SK-N-SH (cell line): ENCODE measurements around the gene GALNT1. TPM values are rescaled to one million over a fixed set of nuclear protein-coding genes. Genes with fewer than 3 reads are reported as not detected.

ENCODE experiments used
- CTCF ChIA-PET: fragments of 300-600, 350-600 bp; formaldehyde crosslinking; extraction: SDS; loops from one replicate; lab custom pipeline; 2021; lab: Yijun Ruan, JAX
- POLR2A ChIA-PET: fragments of 350-600 bp; sonication (Branson Sonifier 250); formaldehyde crosslinking; extraction: SDS; loops from one replicate; lab custom pipeline; 2020; ENCODE audit warnings: antibody characterized with exemption, inconsistent platforms; lab: Yijun Ruan, JAX
- DNase-seq: peaks from one replicate; pipeline ENCODE4 v3.0.0; 2012
- H2AFZ ChIP-seq: fragments of 200-600 bp; sonication (generic); 2 replicates; pipeline ENCODE4 v1.8.1; 2016; ENCODE audit warnings: antibody characterized with exemption, mild to moderate bottlenecking, low read depth
- H3F3A ChIP-seq: fragments of 200-600 bp; sonication (generic); replicated peaks from 2 replicates; pipeline ENCODE3; 2016; ENCODE audit warnings: antibody characterized with exemption, mild to moderate bottlenecking; ENCODE audit not compliant: insufficient read depth
- H3K27ac ChIP-seq, 2 experiments: fragments of 200-500 bp in 1 of 2; fragments of 200-600 bp in 1 of 2; sonication (Bioruptor generic) in 1 of 2; sonication (generic), shearing (Covaris generic) in 1 of 2; 2 replicates each; pipeline versions ENCODE4 v1.5.1 to v1.6.1; 2014 to 2016; ENCODE audit warnings: low read depth in 2 of 2, inconsistent platforms in 1 of 2, low read length in 1 of 2, mild to moderate bottlenecking in 1 of 2, mixed read lengths in 1 of 2
- H3K27me3 ChIP-seq: fragments of 200-600 bp; sonication (generic), shearing (Covaris generic); 2 replicates; pipeline ENCODE4 v1.6.1; 2016; ENCODE audit warnings: mixed run types; ENCODE audit not compliant: insufficient read depth
- H3K36me3 ChIP-seq, 2 experiments: fragments of 200-500 bp in 1 of 2; fragments of 200-600 bp in 1 of 2; sonication (Bioruptor generic) in 1 of 2; sonication (generic) in 1 of 2; replicated peaks in 1 of 2; 2 replicates each; pipeline versions ENCODE3 to v1.5.1; 2014 to 2016; ENCODE audit warnings: low read length in 1 of 2, mild to moderate bottlenecking in 1 of 2; ENCODE audit not compliant: insufficient read depth in 2 of 2, control insufficient read depth in 1 of 2
- H3K4me1 ChIP-seq, 2 experiments: fragments of 200-500 bp in 1 of 2; fragments of 200-600 bp in 1 of 2; sonication (Bioruptor generic) in 1 of 2; sonication (generic), shearing (Covaris generic) in 1 of 2; 2 replicates each; pipeline versions ENCODE4 v1.5.1 to v1.6.1; 2014 to 2016; ENCODE audit warnings: low read depth in 1 of 2, low read length in 1 of 2, mixed run types in 1 of 2; ENCODE audit not compliant: insufficient read depth in 2 of 2, control insufficient read depth in 1 of 2
- H3K4me2 ChIP-seq: fragments of 200-600 bp; sonication (generic), shearing (Covaris generic); 2 replicates; pipeline ENCODE4 v1.6.1; 2017; ENCODE audit warnings: mixed run types
- H3K4me3 ChIP-seq, 2 experiments: fragments of 200-500 bp in 1 of 2; fragments of 200-600 bp in 1 of 2; sonication (Bioruptor generic) in 1 of 2; sonication (generic), shearing (Covaris generic) in 1 of 2; 2 replicates each; pipeline versions ENCODE4 v1.5.1 to v1.8.1; 2014 to 2016; ENCODE audit warnings: low read depth in 2 of 2, inconsistent platforms in 1 of 2, low read length in 1 of 2, mild to moderate bottlenecking in 1 of 2, mixed read lengths in 1 of 2, moderate library complexity in 1 of 2
- H3K79me2 ChIP-seq: fragments of 200-600 bp; sonication (generic); 2 replicates; pipeline ENCODE4 v1.8.1; 2017; ENCODE audit warnings: mild to moderate bottlenecking; ENCODE audit not compliant: insufficient read depth
- H3K9ac ChIP-seq: fragments of 200-600 bp; sonication (generic); 2 replicates; pipeline ENCODE4 v1.6.1; 2017; ENCODE audit warnings: mixed run types
- H3K9me2 ChIP-seq: fragments of 200-600 bp; sonication (generic); 2 replicates; pipeline ENCODE4 v1.6.1; 2017; ENCODE audit warnings: mixed run types
- H3K9me3 ChIP-seq: fragments of 200-600 bp; sonication (generic); 2 replicates; pipeline ENCODE4 v1.6.1; 2017; ENCODE audit warnings: mixed run types, mild to moderate bottlenecking, moderate library complexity
- H4K20me1 ChIP-seq: fragments of 200-600 bp; sonication (generic); 2 replicates; pipeline ENCODE4 v1.6.1; 2017; ENCODE audit warnings: mild to moderate bottlenecking, mixed run types; ENCODE audit not compliant: insufficient read depth
- CHD2 ChIP-seq: fragments of 150-350 bp; IDR thresholded peaks from 2 replicates; pipeline ENCODE4 v1.6.1; 2018; ENCODE audit warnings: low read length; ENCODE audit not compliant: partially characterized antibody
- CTCF ChIP-seq: fragments of 200-600 bp; sonication (generic); IDR thresholded peaks from 2 replicates; pipeline ENCODE4 v1.6.1; 2017; ENCODE audit warnings: antibody characterized with exemption, mild to moderate bottlenecking, moderate library complexity
- EP300 ChIP-seq, 2 experiments: IDR thresholded peaks; 2 replicates each; pipeline versions ENCODE4 v1.4.0 to v1.6.1; 2012; ENCODE audit warnings: borderline replicate concordance in 1 of 2, low read depth in 1 of 2, low read length in 1 of 2
- EZH2phosphoT487 ChIP-seq: fragments of 200-600 bp; sonication (generic); IDR thresholded peaks from 2 replicates; pipeline ENCODE4 v1.6.1; 2017; ENCODE audit warnings: low read depth, mixed run types, mild to moderate bottlenecking, antibody characterized with exemption, moderate library complexity, borderline replicate concordance
- FOXJ3 ChIP-seq: sonication (generic); formaldehyde crosslinking; IDR thresholded peaks from 2 replicates; pipeline ENCODE4 v1.5.1; 2020; ENCODE audit warnings: mild to moderate bottlenecking, missing genetic modification reagents
- GATA2 ChIP-seq: sonication (generic); formaldehyde crosslinking; IDR thresholded peaks from 2 replicates; pipeline ENCODE4 v1.5.0; 2020; ENCODE audit warnings: mild to moderate bottlenecking, missing genetic modification reagents
- MEF2A ChIP-seq: IDR thresholded peaks from 2 replicates; pipeline ENCODE4 v1.4.0; 2012; ENCODE audit warnings: low read depth, borderline replicate concordance
- RFX5 ChIP-seq: IDR thresholded peaks from 2 replicates; pipeline ENCODE4 v1.6.1; 2012; ENCODE audit warnings: mild to moderate bottlenecking, improper control_type of control experiment, low read length
- SIN3A ChIP-seq: IDR thresholded peaks from 2 replicates; pipeline ENCODE4 v1.6.1; 2012; ENCODE audit warnings: low read depth, mild to moderate bottlenecking, low read length, moderate library complexity, borderline replicate concordance
- SMC3 ChIP-seq: IDR thresholded peaks from 2 replicates; pipeline ENCODE4 v1.6.1; 2012; ENCODE audit warnings: low read depth, low read length, improper control_type of control experiment
- TAF1 ChIP-seq: IDR thresholded peaks from 2 replicates; pipeline ENCODE4 v1.6.1; 2012; ENCODE audit warnings: low read depth, mild to moderate bottlenecking, low read length, moderate library complexity, borderline replicate concordance
- YY1 ChIP-seq: IDR thresholded peaks from 2 replicates; pipeline ENCODE4 v1.4.0; 2012; ENCODE audit warnings: low read depth, mild to moderate bottlenecking
- WGBS: methylation state at CpG from one replicate; pipeline ENCODE4 v1.1.6; 2017; ENCODE audit warnings: low lambda C conversion rate; 5-methylcytosine and 5-hydroxymethylcytosine counted together
- polyA plus RNA-seq, 3 experiments: library from polyadenylated mRNA; depleted of rRNA; stranded (reverse); fragments of >200 nt; gene quantifications; 2 replicates each; pipeline ENCODE4 v1.2.3, GENCODE V29; 2012
- TF ChIP-seq, protein P1 (sequence below): fragments of 150-350 bp; IDR thresholded peaks from 2 replicates; pipeline ENCODE4 v1.6.1; 2016; ENCODE audit warnings: mild to moderate bottlenecking, low read depth, low read length
- TF ChIP-seq, protein P2 (sequence below): IDR thresholded peaks from 2 replicates; pipeline ENCODE4 v1.6.1; 2012; ENCODE audit warnings: mild to moderate bottlenecking, low read depth, low read length, moderate library complexity

The GALNT1 gene
- polyA plus RNA-seq, 1 of the 3 experiments (the other 2 are of a cell fraction), result 15.7 TPM

DNA sequence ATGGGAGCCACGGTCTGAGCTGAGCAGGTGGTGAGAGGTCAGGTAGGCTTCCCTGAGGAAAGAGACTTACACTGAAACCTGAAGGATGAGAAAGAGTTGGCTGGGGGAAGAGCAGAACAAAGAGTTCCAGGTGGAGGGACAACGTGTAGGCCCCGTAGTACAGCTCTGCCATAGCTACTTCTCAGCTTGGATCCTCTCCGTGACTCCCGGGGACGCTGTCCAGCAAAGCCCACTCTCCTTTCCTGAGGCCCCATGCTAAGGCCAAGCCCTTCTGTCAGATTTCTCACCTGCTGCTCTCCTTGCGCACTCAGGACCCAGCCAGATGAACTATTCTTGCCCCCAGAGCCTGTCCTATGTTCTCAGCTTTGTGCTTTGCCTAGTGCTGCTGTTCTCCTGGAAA lies 173.8 kb downstream of the GALNT1 start:
- no peak overlapping the region for H3K4me3 ChIP-seq
- no peaks in the 10 kb centered on the region; the same call in 1 of the 2 replicates for H3K27me3 ChIP-seq
- no peak overlapping the region for H3K27ac ChIP-seq
- H3K9me3 ChIP-seq, result no peaks in the 10 kb centered on the region
- TF ChIP-seq SIN3A (no peak), EZH2phosphoT487 (no peak), EP300 (IDR thresholded peaks at IDR 0.05; ENCODE audit: borderline replicate concordance in 1 of 2, low read depth in 1 of 2, low read length in 1 of 2) (no peak), FOXJ3 (CRISPR knock-in tag) (no peak), GATA2 (CRISPR knock-in tag) (no peak), CTCF (no peak), CHD2 (no peak), RFX5 (no peak), YY1 (no peak), MEF2A (no peak), TAF1 (no peak), SMC3 (no peak)
- TF ChIP-seq, protein P1, sequence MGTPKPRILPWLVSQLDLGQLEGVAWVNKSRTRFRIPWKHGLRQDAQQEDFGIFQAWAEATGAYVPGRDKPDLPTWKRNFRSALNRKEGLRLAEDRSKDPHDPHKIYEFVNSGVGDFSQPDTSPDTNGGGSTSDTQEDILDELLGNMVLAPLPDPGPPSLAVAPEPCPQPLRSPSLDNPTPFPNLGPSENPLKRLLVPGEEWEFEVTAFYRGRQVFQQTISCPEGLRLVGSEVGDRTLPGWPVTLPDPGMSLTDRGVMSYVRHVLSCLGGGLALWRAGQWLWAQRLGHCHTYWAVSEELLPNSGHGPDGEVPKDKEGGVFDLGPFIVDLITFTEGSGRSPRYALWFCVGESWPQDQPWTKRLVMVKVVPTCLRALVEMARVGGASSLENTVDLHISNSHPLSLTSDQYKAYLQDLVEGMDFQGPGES, result no peak
- TF ChIP-seq, protein P2, sequence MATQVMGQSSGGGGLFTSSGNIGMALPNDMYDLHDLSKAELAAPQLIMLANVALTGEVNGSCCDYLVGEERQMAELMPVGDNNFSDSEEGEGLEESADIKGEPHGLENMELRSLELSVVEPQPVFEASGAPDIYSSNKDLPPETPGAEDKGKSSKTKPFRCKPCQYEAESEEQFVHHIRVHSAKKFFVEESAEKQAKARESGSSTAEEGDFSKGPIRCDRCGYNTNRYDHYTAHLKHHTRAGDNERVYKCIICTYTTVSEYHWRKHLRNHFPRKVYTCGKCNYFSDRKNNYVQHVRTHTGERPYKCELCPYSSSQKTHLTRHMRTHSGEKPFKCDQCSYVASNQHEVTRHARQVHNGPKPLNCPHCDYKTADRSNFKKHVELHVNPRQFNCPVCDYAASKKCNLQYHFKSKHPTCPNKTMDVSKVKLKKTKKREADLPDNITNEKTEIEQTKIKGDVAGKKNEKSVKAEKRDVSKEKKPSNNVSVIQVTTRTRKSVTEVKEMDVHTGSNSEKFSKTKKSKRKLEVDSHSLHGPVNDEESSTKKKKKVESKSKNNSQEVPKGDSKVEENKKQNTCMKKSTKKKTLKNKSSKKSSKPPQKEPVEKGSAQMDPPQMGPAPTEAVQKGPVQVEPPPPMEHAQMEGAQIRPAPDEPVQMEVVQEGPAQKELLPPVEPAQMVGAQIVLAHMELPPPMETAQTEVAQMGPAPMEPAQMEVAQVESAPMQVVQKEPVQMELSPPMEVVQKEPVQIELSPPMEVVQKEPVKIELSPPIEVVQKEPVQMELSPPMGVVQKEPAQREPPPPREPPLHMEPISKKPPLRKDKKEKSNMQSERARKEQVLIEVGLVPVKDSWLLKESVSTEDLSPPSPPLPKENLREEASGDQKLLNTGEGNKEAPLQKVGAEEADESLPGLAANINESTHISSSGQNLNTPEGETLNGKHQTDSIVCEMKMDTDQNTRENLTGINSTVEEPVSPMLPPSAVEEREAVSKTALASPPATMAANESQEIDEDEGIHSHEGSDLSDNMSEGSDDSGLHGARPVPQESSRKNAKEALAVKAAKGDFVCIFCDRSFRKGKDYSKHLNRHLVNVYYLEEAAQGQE, result no peak; the same call in 1 of the 2 replicates
- no peaks in the 10 kb centered on the region for H3K36me3 ChIP-seq
- CTCF ChIA-PET, result interaction anchor here (1.2 to 5.0 kb wide), 8 partner anchors 12 to 528 kb away, joined by 4 to 74 read pairs (median 14); no protein-coding TSS in a partner anchor
- H3K9ac ChIP-seq, result no peak overlapping the region
- H3K9me2 ChIP-seq, result no peaks in the 10 kb centered on the region
- no peaks in the 10 kb centered on the region for H4K20me1 ChIP-seq
- DNase-seq, result no peak
- POLR2A ChIA-PET, result no interaction called here
- H3K4me1 ChIP-seq, result no peaks in the 10 kb centered on the region; a peak in 1 of 4 replicates
- WGBS, result 51% methylated on average over 7 of the region's 7 CpGs
- H2AFZ ChIP-seq, result no peak overlapping the region
- no peak overlapping the region for H3K4me2 ChIP-seq
- H3F3A ChIP-seq, result no peaks in the 10 kb centered on the region
- no peaks in the 10 kb centered on the region for H3K79me2 ChIP-seq
